ENCODE results near the gene PAK1.
"Not testable (repeated sequence)": the region's sequence is repeated elsewhere in the genome, so short reads cannot be mapped to it uniquely, and the experiment has no call there.

The PAK1 gene

GRCh38 chr11:77310721-77311120, 163.2 kb downstream of the PAK1 start:
- DNase-seq (ENCODE audit: low read depth, low spot score): no peak

DNA sequence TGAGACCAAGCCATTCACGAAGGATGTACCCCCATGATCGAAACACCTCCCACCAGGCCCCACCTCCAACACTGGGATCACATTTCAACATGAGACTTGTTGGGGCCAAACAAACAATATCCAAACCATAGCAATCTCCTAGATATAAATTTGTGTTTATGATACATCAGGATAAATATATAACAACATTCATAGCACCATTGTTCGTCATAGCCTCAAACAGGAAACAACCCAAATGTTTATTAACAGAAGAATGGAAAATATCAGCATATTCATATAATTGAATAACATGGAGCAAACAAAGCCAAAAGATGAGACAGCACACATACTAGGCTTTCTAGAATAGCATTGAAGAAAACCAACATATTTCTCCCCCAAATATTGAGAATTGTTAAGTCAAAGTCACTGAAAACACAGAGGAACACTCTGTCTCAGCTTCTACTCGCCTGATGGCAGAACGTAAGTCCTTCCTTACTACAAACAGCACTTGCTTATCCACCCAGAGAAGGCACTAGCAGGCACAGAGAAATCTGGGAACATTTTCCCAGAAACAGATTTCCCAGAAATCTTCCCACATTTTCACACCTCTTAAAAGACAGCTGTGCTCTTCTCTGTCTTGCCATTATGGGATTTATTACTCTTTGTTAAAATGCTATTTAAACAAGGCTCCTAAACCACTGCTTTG, 164.4 kb downstream of the PAK1 start:
- no peak for DNase-seq (ENCODE audit: low read depth, low spot score)

DNA sequence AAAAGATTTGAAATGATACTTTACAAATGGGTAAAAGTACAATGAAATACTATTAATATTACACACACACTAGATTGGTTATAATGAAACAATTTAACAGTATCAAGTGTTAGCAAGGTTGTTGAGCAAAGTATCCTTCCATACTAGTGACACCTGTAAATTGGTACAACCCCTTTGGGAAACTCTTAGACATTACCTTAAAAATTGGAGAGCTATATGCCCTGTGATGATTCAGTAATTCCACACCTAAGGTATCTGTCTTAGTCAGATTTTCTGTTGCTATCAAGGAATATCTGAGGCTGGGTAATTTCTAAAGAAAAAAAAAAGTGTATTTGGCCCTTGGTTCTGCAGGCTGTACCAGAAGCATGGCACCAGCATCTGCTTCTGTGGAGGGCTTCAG, 165.1 kb downstream of the PAK1 start:
- no peak for DNase-seq (ENCODE audit: low read depth, low spot score)

GRCh38 chr11:77303328-77303727, 170.6 kb downstream of the PAK1 start:
- DNase-seq (ENCODE audit: low read depth, low spot score): no peak

DNA sequence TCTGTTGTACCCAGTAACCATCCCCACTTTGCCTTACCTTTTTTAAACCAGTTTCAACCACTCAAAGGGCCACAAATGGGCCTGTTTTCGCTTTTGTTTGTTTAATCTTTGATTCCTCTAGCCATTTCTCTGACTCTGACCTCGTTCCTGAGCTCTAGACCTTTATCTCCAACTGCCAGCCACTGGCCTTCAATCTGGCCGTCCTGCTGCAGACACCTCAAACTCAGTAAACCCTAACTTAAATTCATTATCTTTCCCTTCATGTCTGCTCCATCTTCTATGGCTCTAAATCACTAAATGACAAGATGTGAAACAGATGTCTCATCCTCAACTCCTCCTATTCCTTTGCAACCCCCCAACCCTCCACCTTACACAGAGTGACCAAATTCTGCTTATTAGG, 171.1 kb downstream of the PAK1 start:
- DNase-seq (ENCODE audit: low read depth, low spot score): no peak

DNA sequence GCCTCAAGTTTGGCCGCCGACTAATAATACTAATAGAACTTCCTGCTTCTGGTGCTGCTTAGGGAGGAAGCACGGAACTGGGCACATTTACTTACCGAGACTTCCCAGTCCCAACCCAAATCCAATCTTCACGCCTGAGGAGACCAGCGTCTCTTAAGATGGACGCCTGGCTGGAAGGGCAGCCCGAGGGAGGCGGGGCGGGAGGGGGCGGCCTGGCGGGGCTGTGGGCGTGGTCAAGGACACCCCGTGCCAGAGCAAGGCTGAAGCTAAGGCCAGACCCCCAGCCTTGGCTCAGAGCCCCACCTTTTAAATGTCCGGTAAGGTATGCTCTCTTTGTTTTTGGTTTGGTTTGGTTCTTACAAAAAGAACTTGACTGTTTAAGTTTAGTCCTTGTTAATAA, 172.4 kb downstream of the PAK1 start, which contains the start of gene GDPD4:
Gene GDPD4 (minus strand): TSS at position 177 of the 400 bp plus-strand sequence. CDS start 16,549 bp downstream, outside the sequence.
- DNase-seq (ENCODE audit: low read depth, low spot score): no peak

DNA sequence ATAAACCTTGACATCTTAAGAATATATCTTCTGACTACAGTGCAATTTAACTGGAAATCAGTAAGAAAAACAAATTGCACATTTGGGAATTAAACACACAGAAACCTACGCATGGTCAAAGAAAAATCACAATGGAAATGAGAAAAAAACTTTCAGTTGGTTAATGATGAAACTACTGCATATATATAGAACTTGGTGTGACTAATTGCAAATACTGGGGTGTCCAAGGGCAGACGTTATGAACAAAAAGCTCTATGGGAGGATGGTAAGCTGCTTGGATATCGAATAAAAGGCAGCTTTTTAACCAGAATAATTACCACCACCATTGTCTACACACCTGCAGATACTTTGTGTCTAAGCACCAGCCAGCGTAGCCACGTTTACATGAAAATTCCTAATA, 173.2 kb downstream of the PAK1 start:
- no peak for DNase-seq (ENCODE audit: low read depth, low spot score)

DNA sequence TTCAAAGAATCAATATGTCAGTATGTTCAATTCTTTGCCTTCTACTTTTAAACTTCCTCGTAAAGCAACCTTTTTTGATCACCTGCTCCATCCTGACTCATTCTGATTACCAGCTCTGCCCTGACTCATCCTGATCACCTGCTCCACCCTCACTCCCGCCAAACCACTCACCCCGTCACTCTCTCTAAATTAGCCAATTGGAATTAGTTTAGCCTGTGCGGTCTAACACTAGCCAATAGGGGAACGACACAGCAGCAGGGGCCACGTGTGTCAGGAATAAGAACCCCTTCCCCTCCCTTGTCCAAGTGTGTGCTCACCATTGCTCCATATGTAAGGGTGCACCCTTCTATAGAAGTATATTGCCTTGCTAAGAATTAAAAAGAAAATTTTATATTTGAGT, 173.9 kb downstream of the PAK1 start:
- not testable (repeated sequence) for DNase-seq (ENCODE audit: low read depth, low spot score)

DNA sequence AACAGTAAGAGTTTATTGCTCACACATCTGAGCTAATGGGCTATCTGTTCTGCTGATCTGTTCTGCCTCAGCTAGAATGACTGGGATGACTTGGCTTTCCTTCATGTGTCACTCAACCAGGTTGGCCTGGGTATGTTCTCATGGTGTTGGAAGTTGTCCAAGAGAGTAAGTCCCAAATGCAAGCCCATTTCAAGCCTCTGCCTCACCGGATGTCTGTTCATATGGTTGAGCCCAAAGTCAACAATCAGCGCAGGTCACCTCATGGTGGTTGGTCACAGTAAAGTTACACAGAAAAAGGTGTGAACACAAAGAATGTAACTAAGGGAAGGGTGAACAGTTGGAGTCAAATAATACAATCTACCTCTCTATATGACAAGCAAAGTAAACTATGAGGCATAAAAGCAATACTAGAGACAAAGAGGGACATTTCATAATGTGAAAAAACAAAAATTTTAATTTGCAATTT, 174.3 kb downstream of the PAK1 start:
- DNase-seq (ENCODE audit: low read depth, low spot score): no peak

GRCh38 chr11:77294040-77294439, 179.9 kb downstream of the PAK1 start:
- no peak for DNase-seq (ENCODE audit: low read depth, low spot score)

DNA sequence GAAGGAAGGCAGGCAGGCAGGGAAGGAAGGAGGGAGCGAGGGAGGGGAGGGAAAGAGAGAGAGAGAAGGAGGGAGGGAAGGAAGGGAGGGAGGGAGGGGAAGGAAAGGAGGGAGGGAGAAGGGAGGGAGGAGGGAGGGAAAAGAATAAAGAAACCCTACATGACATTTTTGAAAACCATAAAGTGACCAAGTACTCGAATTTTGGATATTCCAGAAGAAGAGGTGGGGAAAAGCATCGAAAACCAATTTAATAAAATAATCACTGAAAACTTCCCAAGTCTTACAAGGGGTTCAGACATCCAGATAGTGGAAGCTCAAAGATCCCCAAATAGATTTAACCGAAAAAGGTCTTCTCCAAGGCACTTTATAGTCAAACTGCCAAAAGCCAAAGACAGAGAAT, 184.2 kb downstream of the PAK1 start:
- no peak for DNase-seq (ENCODE audit: low read depth, low spot score)

GRCh38 chr11:77287615-77288273, 186.2 kb downstream of the PAK1 start:
- DNase-seq (ENCODE audit: low read depth, low spot score): no peak

- no peak for DNase-seq (ENCODE audit: low read depth, low spot score)
Observed at GRCh38 chr11:77287136-77287535, 186.8 kb downstream of the PAK1 start.

DNA sequence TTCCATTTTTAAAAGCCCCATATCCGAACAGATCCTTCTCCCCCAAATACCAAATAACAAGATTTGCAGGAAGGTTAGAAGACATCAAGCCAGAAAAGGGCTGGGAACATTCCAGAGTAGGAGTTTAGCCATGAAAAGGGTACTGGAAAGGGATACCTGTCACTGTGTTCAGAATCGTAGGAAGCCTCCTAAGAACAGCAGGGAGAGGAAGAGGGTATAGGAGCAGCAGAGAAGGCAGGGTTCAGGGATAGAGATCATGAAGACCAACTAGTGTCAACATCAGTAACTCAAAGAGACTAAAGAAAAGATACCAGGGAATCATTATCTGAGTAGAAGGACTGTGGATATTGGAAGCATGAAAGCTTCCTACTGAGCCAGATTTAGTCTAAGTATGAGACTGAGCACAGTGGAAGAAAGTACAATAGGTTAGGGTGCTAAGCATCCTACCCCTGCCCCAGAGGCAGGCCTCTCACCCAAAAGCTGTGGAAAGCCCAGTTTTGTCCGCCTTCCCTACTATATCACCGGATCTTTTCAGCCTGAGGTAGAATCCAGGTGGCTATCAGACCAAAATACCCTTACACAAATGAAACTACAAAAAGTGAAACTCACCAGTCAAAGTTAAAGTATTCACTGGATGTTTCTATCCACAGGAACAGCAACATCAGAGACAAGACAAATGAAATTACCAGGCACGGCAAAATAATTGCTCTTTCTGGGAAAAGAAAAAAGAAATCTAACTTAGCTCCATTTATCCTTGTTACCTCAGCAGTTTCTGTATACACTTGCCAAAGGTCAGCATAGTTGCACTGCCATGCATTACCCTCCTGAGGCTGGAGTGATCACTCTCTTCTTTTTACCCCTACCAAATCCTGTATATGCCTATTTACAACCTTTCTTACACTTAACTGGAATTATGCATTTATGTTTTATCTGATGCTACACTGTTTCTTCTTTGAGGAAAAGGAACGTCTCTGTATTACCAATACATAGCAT, 189.1 kb downstream of the PAK1 start:
- DNase-seq (ENCODE audit: low read depth, low spot score): no peak

- no peak for DNase-seq (ENCODE audit: low read depth, low spot score)
Observed at GRCh38 chr11:77283101-77283500, 190.8 kb downstream of the PAK1 start.

GRCh38 chr11:77278595-77279506, 195.0 kb downstream of the PAK1 start:
- DNase-seq (ENCODE audit: low read depth, low spot score): no peak

- DNase-seq (ENCODE audit: low read depth, low spot score): no peak
Observed at GRCh38 chr11:77276271-77276670, 197.6 kb downstream of the PAK1 start.
